ENCODE results near the gene COL5A1.
"Not testable (repeated sequence)": the region's sequence is repeated elsewhere in the genome, so short reads cannot be mapped to it uniquely, and the experiment has no call there.

The COL5A1 gene

GRCh38 chr9:134658378-134658955, 16.9 kb downstream of the COL5A1 start:
- DNase-seq, result no peak

- DNase-seq, result no peak
These were observed 18.1 kb downstream of the COL5A1 start for GRCh38 chr9:134659688-134660131.

GRCh38 chr9:134660407-134660806, 18.8 kb downstream of the COL5A1 start:
- DNase-seq, result no peak

- DNase-seq, result no peak
These were observed 19.7 kb downstream of the COL5A1 start for GRCh38 chr9:134661299-134661698.

- no peak for DNase-seq
These were observed 20.2 kb downstream of the COL5A1 start for GRCh38 chr9:134661791-134662142.

- DNase-seq, result no peak
These were observed 20.7 kb downstream of the COL5A1 start for GRCh38 chr9:134662143-134662876.

- no peak for DNase-seq
These were observed 21.5 kb downstream of the COL5A1 start for GRCh38 chr9:134663084-134663483.

GRCh38 chr9:134663753-134664415, 22.3 kb downstream of the COL5A1 start:
- no peak for DNase-seq

GRCh38 chr9:134664446-134664845, 22.8 kb downstream of the COL5A1 start:
- no peak for DNase-seq

GRCh38 chr9:134666208-134666607, 24.6 kb downstream of the COL5A1 start:
- no peak for DNase-seq

GRCh38 chr9:134666831-134667230, 25.2 kb downstream of the COL5A1 start:
- no peak for DNase-seq

- DNase-seq, result not testable (repeated sequence)
These were observed 27.4 kb downstream of the COL5A1 start for GRCh38 chr9:134668977-134669376.

GRCh38 chr9:134669399-134669955, 27.9 kb downstream of the COL5A1 start:
- DNase-seq, result no peak

- DNase-seq, result no peak
These were observed 28.5 kb downstream of the COL5A1 start for GRCh38 chr9:134670042-134670525.

- DNase-seq, result no peak
These were observed 29.3 kb downstream of the COL5A1 start for GRCh38 chr9:134670851-134671281.

- DNase-seq, result no peak
These were observed 29.9 kb downstream of the COL5A1 start for GRCh38 chr9:134671341-134672113.

GRCh38 chr9:134676361-134676760, 34.8 kb downstream of the COL5A1 start:
- DNase-seq, result no peak

- DNase-seq, result no peak
These were observed 35.3 kb downstream of the COL5A1 start for GRCh38 chr9:134676886-134677285.

GRCh38 chr9:134677743-134678142, 36.1 kb downstream of the COL5A1 start:
- DNase-seq, result no peak

GRCh38 chr9:134678206-134678605, 36.6 kb downstream of the COL5A1 start:
- no peak for DNase-seq

- no peak for DNase-seq
These were observed 37.3 kb downstream of the COL5A1 start for GRCh38 chr9:134678666-134679443.

Data from activated gamma-delta T cell (primary cell).